GM18951 (cell line): ENCODE data around the gene PAF1.
"Not testable (repeated sequence)": the region's sequence is repeated elsewhere in the genome, so short reads cannot be mapped to it uniquely, and the experiment has no call there.

Source experiments
- POLR2A ChIP-seq: IDR thresholded peaks from 4 replicates; pipeline ENCODE4 v1.6.1; 2011; ENCODE audit warnings: mild to moderate bottlenecking; ENCODE audit not compliant: insufficient read length, insufficient read depth; ENCODE audit errors: extremely low read depth
- in situ Hi-C: fragments of 300-500 bp; cut with MboI; formaldehyde crosslinking; loops from one replicate; pipeline ENCODE4 v1.12.0; 2022; ENCODE audit warnings: low sequenced_read_pairs, mixed read lengths, inconsistent platforms; ENCODE audit not compliant: unreplicated experiment

Gene PAF1

DNA sequence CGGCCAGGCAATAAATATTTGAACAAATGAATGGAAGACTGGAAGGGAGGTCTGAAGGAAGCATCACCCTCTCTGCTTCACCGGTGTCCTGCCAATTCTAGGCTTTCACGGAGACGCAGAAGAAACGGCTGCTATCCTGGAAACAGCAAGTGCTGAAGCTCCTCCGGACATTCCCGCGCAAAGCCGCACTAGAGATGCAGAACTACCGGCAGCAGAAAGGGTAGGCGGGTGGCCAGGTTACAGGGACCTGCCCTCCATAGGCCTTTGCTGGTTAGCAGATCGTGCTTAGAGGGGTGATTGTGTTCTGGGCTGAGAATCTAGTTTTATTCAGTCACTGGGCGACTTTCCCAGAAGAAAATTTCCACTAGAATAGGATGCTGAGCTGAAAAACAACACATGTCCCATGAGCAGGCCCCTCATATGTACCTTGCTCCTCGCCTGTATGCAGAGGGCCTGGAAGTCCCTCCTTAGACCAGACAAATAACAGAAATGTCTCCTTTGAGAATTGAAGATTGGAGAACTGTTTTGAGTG, 11.0 kb downstream of the PAF1 start:
- in situ Hi-C loops = no loop called here
- no peak for TF ChIP-seq POLR2A

DNA sequence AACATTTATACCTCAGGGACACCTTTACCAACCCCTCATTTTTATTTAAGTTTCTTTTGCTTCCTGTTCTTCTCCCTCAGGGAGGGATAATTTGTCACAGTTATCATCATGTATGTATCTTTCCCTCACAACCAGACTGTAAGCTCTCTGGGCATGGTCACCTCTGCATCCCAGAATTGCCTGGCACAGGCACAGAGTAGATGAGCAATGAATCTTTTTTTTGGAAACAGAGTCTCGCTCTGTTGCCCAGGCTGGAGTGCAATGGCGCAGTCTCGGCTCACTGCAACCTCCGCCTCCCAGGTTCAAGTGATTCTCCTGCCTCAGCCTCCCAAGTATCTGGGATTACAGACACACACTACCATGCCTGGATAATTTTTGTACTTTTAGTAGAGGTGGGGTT, 11.5 kb downstream of the PAF1 start:
- in situ Hi-C loops = not testable (repeated sequence)

GRCh38 chr19:39377373-39378362, 13.2 kb downstream of the PAF1 start:
- in situ Hi-C loops = no loop called here
- TF ChIP-seq POLR2A = no peak

- in situ Hi-C loops = no loop called here
- no peak for TF ChIP-seq POLR2A
These were observed 15.0 kb downstream of the PAF1 start for GRCh38 chr19:39375929-39376328.

GRCh38 chr19:39372941-39373340, 18.0 kb downstream of the PAF1 start:
- in situ Hi-C loops = no loop called here
- TF ChIP-seq POLR2A = no peak

GRCh38 chr19:39372047-39372802, 18.7 kb downstream of the PAF1 start:
- in situ Hi-C loops = no loop called here
- TF ChIP-seq POLR2A = no peak

- no peak for TF ChIP-seq POLR2A
- in situ Hi-C loops = no loop called here
These were observed 20.2 kb downstream of the PAF1 start for GRCh38 chr19:39370735-39371134.

DNA sequence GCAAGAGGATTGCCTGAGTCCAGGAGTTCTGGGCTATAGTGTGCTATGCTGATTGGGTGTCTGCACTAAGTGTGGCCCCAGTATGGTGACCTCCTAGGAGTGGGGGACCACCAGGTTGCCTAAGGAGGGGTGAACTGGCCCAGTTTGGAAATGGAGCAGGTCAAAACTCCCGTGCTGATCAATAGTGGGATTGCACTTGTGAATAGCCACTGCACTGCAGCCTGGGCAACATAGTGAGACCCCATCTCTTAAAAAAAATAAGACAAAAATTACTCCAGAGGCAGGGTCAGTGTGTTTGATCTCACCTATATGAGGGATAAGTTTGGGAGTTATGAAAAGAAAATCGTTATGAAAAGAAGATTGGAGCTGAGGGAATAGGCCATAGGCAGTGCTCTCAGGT, 21.7 kb downstream of the PAF1 start:
- TF ChIP-seq POLR2A = no peak

DNA sequence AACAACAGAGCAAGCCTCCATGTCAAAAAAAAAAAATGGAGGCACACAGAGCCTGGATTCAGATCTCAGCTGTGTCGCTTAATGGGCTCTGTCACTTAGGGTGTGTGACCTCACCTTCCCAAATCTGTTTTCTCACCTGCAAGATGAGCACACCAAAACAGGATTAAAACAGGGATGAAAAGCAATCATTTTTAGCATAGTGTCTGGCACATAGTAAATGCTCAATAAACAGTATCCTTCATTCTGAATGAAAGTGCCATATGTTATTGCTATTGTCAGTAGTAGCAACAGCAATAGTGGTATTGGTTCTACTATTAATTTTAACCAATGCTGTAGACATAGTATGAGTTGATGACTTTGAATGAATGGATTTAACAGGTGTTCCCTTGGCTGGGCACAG, 25.4 kb downstream of the PAF1 start:
- TF ChIP-seq POLR2A = no peak
- in situ Hi-C loops = no loop called here

More for the DNA sequence above, 21.7 kb downstream of the PAF1 start:
- in situ Hi-C loops = no loop called here

DNA sequence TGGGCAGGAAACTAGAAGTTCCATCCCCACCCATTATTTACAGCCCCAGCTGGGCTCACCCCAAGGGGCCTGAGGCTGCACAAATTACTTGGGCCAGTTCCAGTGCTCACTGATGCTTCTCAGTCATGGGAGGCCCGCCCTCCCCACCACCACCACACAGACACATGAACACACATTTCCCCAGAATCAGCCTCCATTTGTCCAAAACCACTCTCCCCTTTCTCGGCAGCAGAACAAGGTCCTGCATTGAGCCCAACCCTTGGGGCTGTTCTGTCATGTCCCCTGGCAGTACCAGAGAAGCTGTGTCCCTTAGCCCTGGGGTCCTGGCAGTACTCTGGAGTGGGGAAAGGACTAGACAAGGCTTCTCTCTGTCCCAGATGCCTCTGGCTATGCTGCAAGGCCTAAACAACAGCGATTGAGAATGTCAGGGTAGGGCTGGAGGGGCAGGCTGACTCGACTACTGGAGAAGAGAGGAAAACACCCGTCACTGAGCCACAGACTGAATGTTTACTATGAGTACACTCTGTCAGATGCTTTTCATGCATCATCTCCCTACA, 26.9 kb downstream of the PAF1 start:
- TF ChIP-seq POLR2A = no peak
- in situ Hi-C loops = no loop called here

DNA sequence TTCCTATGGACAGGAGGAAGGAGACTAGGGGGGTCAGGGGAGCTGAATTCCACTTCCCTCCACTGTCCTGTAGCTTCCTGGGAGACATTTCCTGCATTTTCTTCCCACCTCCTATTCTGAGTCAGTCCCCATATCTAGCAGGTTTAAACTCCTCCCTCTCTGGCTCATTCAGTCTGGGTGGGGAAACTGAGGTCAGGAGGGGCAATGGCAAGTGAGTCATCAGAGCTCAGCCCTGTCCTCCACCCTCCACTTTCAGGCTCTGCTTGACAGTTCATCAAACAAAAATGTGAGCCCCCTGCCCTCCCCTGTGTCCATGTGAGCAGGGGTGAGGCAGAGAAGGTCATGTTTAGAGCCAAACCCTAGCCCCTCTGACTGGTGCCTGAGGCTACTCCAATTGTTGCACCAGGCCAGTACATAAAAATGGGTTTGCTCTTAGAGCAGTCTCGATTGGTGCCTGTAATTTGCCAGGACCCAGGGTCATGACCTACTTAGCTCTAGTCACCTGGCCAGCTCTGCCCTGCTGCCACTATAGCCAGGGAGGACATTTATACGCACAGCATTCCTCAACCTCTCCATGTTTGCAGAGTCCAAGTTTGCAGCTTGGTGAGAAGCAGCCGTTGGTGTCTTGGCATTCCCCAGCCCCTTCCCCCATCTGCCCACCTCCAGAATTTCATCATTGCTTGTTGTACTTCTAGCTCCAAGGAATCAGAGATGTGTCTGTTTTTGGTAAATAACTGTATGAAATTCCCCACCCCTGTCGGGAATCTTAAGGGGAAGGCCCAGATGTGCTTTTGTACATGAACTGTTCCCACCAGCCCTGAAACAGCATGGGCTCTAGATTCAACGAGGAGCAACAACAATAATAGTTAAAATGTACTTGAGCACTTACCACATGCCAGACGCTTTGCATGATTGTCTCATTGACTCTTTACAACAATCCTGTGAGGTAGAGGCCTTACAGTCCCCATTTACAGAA, 27.9 kb downstream of the PAF1 start:
- in situ Hi-C loops = no loop called here
- TF ChIP-seq POLR2A = no peak

GRCh38 chr19:39360599-39360998, 30.3 kb downstream of the PAF1 start:
- TF ChIP-seq POLR2A = no peak

GRCh38 chr19:39359026-39359425, 31.9 kb downstream of the PAF1 start:
- TF ChIP-seq POLR2A = no peak
- in situ Hi-C loops = no loop called here

More at GRCh38 chr19:39360599-39360998, 30.3 kb downstream of the PAF1 start:
- in situ Hi-C loops = no loop called here
